H1 (cell line): Measurements from ENCODE around the gene PKD1L1. TPM values are rescaled to one million over a fixed set of nuclear protein-coding genes. Genes with fewer than 3 reads are reported as not detected.

ENCODE experiments used
- CTCF ChIA-PET: fragments of 300-600 bp; sonication (Branson Sonifier 250); formaldehyde crosslinking; loops from one replicate; lab custom pipeline; 2021; ENCODE audit not compliant: partially characterized antibody; lab: Charles Lee
- POLR2A ChIA-PET: fragments of 300-600 bp; sonication (Branson Sonifier 250); formaldehyde crosslinking; loops from one replicate; lab custom pipeline; 2021; ENCODE audit warnings: inconsistent platforms; ENCODE audit not compliant: partially characterized antibody; lab: Charles Lee
- DNase-seq, 2 experiments: peaks; one replicate each; pipeline versions ENCODE4 v3.0.0 to v3.0.0-alpha.2; 2010 to 2022; ENCODE audit warnings: low spot score in 2 of 2, low read depth in 1 of 2, mixed read lengths in 1 of 2
- FAIRE-seq: peaks from 2 replicates; lab custom pipeline; 2011; peaks lifted over from hg19 to GRCh38; lab: Jason Lieb, UNC
- H2AFZ ChIP-seq: 2 replicates; pipeline ENCODE4 v1.8.1; 2012; ENCODE audit warnings: low read length, inconsistent platforms
- H2AK5ac ChIP-seq: 2 replicates; pipeline ENCODE4 v1.6.1; 2013; ENCODE audit warnings: low read depth, low read length
- H2BK120ac ChIP-seq: replicated peaks from 2 replicates; pipeline ENCODE3; 2013; ENCODE audit warnings: low read depth, low read length, inconsistent platforms
- H2BK12ac ChIP-seq: 2 replicates; pipeline ENCODE4 v1.6.1; 2013; ENCODE audit warnings: low read depth, low read length
- H2BK15ac ChIP-seq: 2 replicates; pipeline ENCODE4 v1.6.1; 2013; ENCODE audit warnings: low read length
- H2BK20ac ChIP-seq: 2 replicates; pipeline ENCODE4 v1.6.1; 2013; ENCODE audit warnings: low read length
- H2BK5ac ChIP-seq: 2 replicates; pipeline ENCODE4 v1.6.1; 2013; ENCODE audit warnings: low read depth, low read length
- H3K14ac ChIP-seq: 2 replicates; pipeline ENCODE4 v1.6.1; 2013; ENCODE audit warnings: inconsistent platforms; ENCODE audit not compliant: insufficient read length
- H3K18ac ChIP-seq: 2 replicates; pipeline ENCODE4 v1.6.1; 2013; ENCODE audit warnings: low read length; ENCODE audit errors: extremely low read depth
- H3K23ac ChIP-seq: 2 replicates; pipeline ENCODE4 v1.6.1; 2013; ENCODE audit warnings: inconsistent platforms; ENCODE audit not compliant: insufficient read length
- H3K23me2 ChIP-seq: 2 replicates; pipeline ENCODE4 v1.6.1; 2013; ENCODE audit warnings: low read depth, low read length
- H3K27ac ChIP-seq: 2 replicates; pipeline ENCODE4 v1.6.1; 2011; ENCODE audit warnings: low read depth, low read length, inconsistent platforms
- H3K27me3 ChIP-seq, 4 experiments: replicated peaks in 1 of 4; 1 replicate in 1 of 4; 2 replicates in 3 of 4; pipeline versions ENCODE4 v1.6.1 to v1.8.1; 2011 to 2013; ENCODE audit warnings: low read length in 3 of 4, mild to moderate bottlenecking in 3 of 4, inconsistent platforms in 2 of 4, mixed read lengths in 2 of 4, moderate library complexity in 1 of 4; ENCODE audit not compliant: control insufficient read depth in 3 of 4, insufficient read depth in 3 of 4; ENCODE audit errors: extremely low read depth in 1 of 4
- H3K36me3 ChIP-seq, 4 experiments: 2 replicates each; pipeline versions ENCODE4 v1.6.1 to v1.8.1; 2011 to 2013; ENCODE audit warnings: mild to moderate bottlenecking in 4 of 4, low read length in 3 of 4, moderate library complexity in 2 of 4, control low read depth in 1 of 4, inconsistent platforms in 1 of 4; ENCODE audit not compliant: insufficient read depth in 4 of 4, control insufficient read depth in 2 of 4
- H3K4ac ChIP-seq: replicated peaks from 2 replicates; pipeline ENCODE3; 2013; ENCODE audit warnings: low read length, low read depth, mixed read lengths, inconsistent platforms; ENCODE audit not compliant: insufficient read length
- H3K4me1 ChIP-seq, 4 experiments: replicated peaks in 1 of 4; 1 replicate in 1 of 4; 2 replicates in 3 of 4; pipeline versions ENCODE4 v1.6.1 to v1.8.1; 2011 to 2013; ENCODE audit warnings: low read length in 3 of 4, inconsistent platforms in 2 of 4, mixed read lengths in 1 of 4; ENCODE audit not compliant: insufficient read depth in 4 of 4, control insufficient read depth in 3 of 4
- H3K4me2 ChIP-seq, 2 experiments: 2 replicates each; pipeline versions ENCODE4 v1.6.1 to v1.8.1; 2011 to 2013; ENCODE audit warnings: low read depth in 2 of 2, low read length in 2 of 2, control low read depth in 1 of 2, inconsistent platforms in 1 of 2, mild to moderate bottlenecking in 1 of 2; ENCODE audit not compliant: insufficient read depth in 1 of 2
- H3K4me3 ChIP-seq, 4 experiments: fragments of 200-600, 300-600 bp in 1 of 4; sonication (generic), shearing (Covaris generic), sonication (Bioruptor Twin) in 1 of 4; 2 replicates each; pipeline versions ENCODE4 v1.5.1 to v1.8.1; 2011 to 2016; ENCODE audit warnings: low read length in 4 of 4, low read depth in 3 of 4, control low read depth in 2 of 4, inconsistent platforms in 2 of 4, mild to moderate bottlenecking in 2 of 4, mixed read lengths in 1 of 4, moderate library complexity in 1 of 4; ENCODE audit not compliant: insufficient read depth in 2 of 4; ENCODE audit errors: extremely low read depth in 1 of 4
- H3K56ac ChIP-seq: replicated peaks from 2 replicates; pipeline ENCODE3; 2013; ENCODE audit warnings: low read depth, mild to moderate bottlenecking, mixed read lengths, low read length, inconsistent platforms; ENCODE audit not compliant: insufficient read length
- H3K79me1 ChIP-seq: 2 replicates; pipeline ENCODE4 v1.6.1; 2013; ENCODE audit warnings: low read depth, low read length, control low read depth
- H3K79me2 ChIP-seq, 2 experiments: 2 replicates each; pipeline versions ENCODE4 v1.6.1 to v1.8.1; 2012 to 2013; ENCODE audit warnings: low read length in 2 of 2, mild to moderate bottlenecking in 2 of 2, inconsistent platforms in 1 of 2; ENCODE audit not compliant: insufficient read depth in 2 of 2, control insufficient read depth in 1 of 2
- H3K9ac ChIP-seq, 4 experiments: replicated peaks in 1 of 4; 1 replicate in 1 of 4; 2 replicates in 3 of 4; pipeline versions ENCODE4 v1.6.1 to v1.8.1; 2011 to 2013; ENCODE audit warnings: low read depth in 3 of 4, low read length in 3 of 4, control low read depth in 2 of 4, mild to moderate bottlenecking in 2 of 4, moderate library complexity in 2 of 4, inconsistent platforms in 1 of 4; ENCODE audit errors: extremely low read depth in 1 of 4
- H3K9me3 ChIP-seq, 2 experiments: 2 replicates each; pipeline versions ENCODE4 v1.6.1 to v1.8.1; 2012 to 2013; ENCODE audit warnings: mild to moderate bottlenecking in 2 of 2, moderate library complexity in 2 of 2, control low read depth in 1 of 2, inconsistent platforms in 1 of 2, low read depth in 1 of 2, low read length in 1 of 2, mixed read lengths in 1 of 2; ENCODE audit not compliant: insufficient read depth in 2 of 2
- H4K20me1 ChIP-seq, 2 experiments: replicated peaks in 1 of 2; 2 replicates each; pipeline versions ENCODE3 to v1.8.1; 2011 to 2013; ENCODE audit warnings: inconsistent platforms in 2 of 2, low read length in 2 of 2, mild to moderate bottlenecking in 1 of 2; ENCODE audit not compliant: insufficient read depth in 2 of 2, control insufficient read depth in 1 of 2
- H4K5ac ChIP-seq: 2 replicates; pipeline ENCODE4 v1.6.1; 2013; ENCODE audit warnings: low read length, low read depth, mixed read lengths, inconsistent platforms; ENCODE audit not compliant: insufficient read length
- H4K8ac ChIP-seq: 2 replicates; pipeline ENCODE4 v1.8.0; 2013; ENCODE audit warnings: mild to moderate bottlenecking, moderate library complexity, low read length, inconsistent platforms; ENCODE audit not compliant: insufficient read depth; ENCODE audit errors: extremely low read depth
- H4K91ac ChIP-seq: replicated peaks from 2 replicates; pipeline ENCODE3; 2013; ENCODE audit warnings: low read length, mixed read lengths, inconsistent platforms; ENCODE audit not compliant: insufficient read length
- GTF2F1 ChIP-seq: IDR thresholded peaks from 2 replicates; pipeline ENCODE4 v1.6.1; 2012; ENCODE audit warnings: low read depth, low read length, improper control_type of control experiment, borderline replicate concordance
- NRF1 ChIP-seq: IDR thresholded peaks from 2 replicates; pipeline ENCODE4 v1.6.1; 2011; ENCODE audit warnings: mild to moderate bottlenecking, low read depth, low read length, improper control_type of control experiment
- SP4 ChIP-seq: IDR thresholded peaks from 2 replicates; pipeline ENCODE4 v1.6.1; 2012; ENCODE audit warnings: low read length, inconsistent platforms
- WGBS, 2 experiments: shearing (Covaris generic) in 1 of 2; methylation state at CpG; one replicate each; pipeline versions ENCODE4 v1.1.6 to v1.1.7; 2013 to 2015; ENCODE audit warnings: low lambda C conversion rate in 2 of 2, mixed read lengths in 2 of 2, inconsistent platforms in 1 of 2, low coverage in 1 of 2, missing lambda C conversion rate in 1 of 2; ENCODE audit not compliant: insufficient replicate concordance in 2 of 2, insufficient coverage in 1 of 2, insufficient read length in 1 of 2; ENCODE audit errors: extremely low coverage in 1 of 2, missing lambda C conversion rate in 1 of 2; 5-methylcytosine and 5-hydroxymethylcytosine counted together
- polyA plus RNA-seq, 7 experiments: library from polyadenylated mRNA; depleted of rRNA in 3 of 7; stranded (reverse) in 5 of 7; unstranded in 2 of 7; fragments of >200 nt in 5 of 7; fragments of 200-250 nt in 2 of 7; gene quantifications; 1 replicate in 5 of 7; 2 replicates in 1 of 7; 4 replicates in 1 of 7; pipeline versions ENCODE4 v1.2.1 to v1.2.3, GENCODE V29; 2011 to 2013; ENCODE audit warnings: missing spikeins in 2 of 7, mixed read lengths in 2 of 7
- total RNA-seq: library from RNA; stranded (reverse); fragmentation: NEBNext Ultra II Directional; extraction: Animal tissue kit (Norgen Biotek cat#: 25700); gene quantifications from 2 replicates; pipeline ENCODE4 v1.2.1, GENCODE V29; 2021
- TF ChIP-seq, protein P1 (sequence below): IDR thresholded peaks from 2 replicates; pipeline ENCODE4 v1.6.1; 2012; ENCODE audit warnings: inconsistent platforms

The PKD1L1 gene
- total and polyA plus RNA-seq, 2 of the 8 experiments (the other 6 are each of a cell fraction or from before 2014, with no cell fraction given), result 0.22 to 0.35 TPM

DNA sequence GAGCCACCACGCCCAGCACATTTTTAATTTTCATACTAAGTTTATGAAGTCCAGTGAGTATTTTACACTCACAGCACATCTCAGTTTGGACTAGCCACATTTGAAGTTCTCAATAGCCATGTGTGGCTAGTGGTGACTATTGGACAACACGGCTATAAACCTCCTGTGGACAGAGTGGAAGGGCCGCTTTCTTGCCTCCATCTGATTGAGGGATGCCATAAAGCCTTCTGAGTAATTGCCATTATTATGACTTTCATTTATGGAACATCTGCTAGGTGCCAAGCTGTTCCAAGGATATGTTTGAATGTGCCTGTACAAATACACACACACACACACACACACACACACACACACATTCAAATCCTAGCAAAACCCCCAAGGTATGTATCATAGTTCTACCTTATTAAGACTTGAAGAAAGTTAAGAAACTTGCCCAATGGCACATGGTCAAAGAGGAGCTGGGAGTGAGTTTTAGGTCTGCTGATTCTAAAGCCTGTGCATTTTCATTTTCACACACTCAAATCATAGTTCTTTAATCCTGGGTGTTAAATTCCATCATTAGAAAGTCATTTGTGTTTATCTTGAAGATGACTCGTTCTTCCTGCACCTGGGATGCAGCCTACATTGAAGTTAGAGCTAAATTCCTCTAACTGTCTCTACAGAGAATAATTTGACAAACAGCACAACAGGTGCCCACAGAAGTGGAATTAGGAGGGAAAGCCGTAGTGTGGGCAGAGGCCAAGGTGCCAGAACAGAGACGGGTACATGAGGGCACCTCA is 143.3 kb downstream of the PKD1L1 start:
- FAIRE-seq (no peak), DNase-seq (no peak)
- H3K27me3 ChIP-seq, result no peaks in the 10 kb centered on the region
- H4K5ac ChIP-seq, result no peak overlapping the region
- H3K4me3 ChIP-seq, result no peak overlapping the region
- H3K79me1 ChIP-seq, result no peaks in the 10 kb centered on the region
- H3K9ac ChIP-seq, result no peak overlapping the region
- H3K23ac ChIP-seq, result no peak overlapping the region
- H3K4me1 ChIP-seq, result no peaks in the 10 kb centered on the region
- TF ChIP-seq, protein P1, sequence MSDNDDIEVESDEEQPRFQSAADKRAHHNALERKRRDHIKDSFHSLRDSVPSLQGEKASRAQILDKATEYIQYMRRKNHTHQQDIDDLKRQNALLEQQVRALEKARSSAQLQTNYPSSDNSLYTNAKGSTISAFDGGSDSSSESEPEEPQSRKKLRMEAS, result no peak
- TF ChIP-seq NRF1, result no peak
- TF ChIP-seq GTF2F1, result no peak
- TF ChIP-seq SP4, result no peak
- no peak overlapping the region for H2BK5ac ChIP-seq
- CTCF ChIA-PET, result interaction anchor here (0.6 to 2.2 kb wide), 10 partner anchors 9 to 539 kb away, joined by 3 to 8 read pairs (median 4); no protein-coding TSS in a partner anchor
- H3K14ac ChIP-seq, result no peak overlapping the region
- H2BK120ac ChIP-seq, result no peak overlapping the region
- H2AFZ ChIP-seq, result no peak overlapping the region
- no peak overlapping the region for H3K27ac ChIP-seq
- H3K18ac ChIP-seq, result no peak overlapping the region
- H4K8ac ChIP-seq, result no peak overlapping the region
- H3K79me2 ChIP-seq, result no peaks in the 10 kb centered on the region
- H3K36me3 ChIP-seq, result no peaks in the 10 kb centered on the region
- H3K9me3 ChIP-seq, result no peaks in the 10 kb centered on the region
- H3K23me2 ChIP-seq, result no peaks in the 10 kb centered on the region
- no peak overlapping the region for H2BK15ac ChIP-seq
- no peak overlapping the region for H4K91ac ChIP-seq
- no peaks in the 10 kb centered on the region for H4K20me1 ChIP-seq
- POLR2A ChIA-PET, result no interaction called here
- no peak overlapping the region for H3K56ac ChIP-seq
- H3K4ac ChIP-seq, result no peak overlapping the region
- no peak overlapping the region for H2BK20ac ChIP-seq
- H2BK12ac ChIP-seq, result no peak overlapping the region
- 87% methylated on average over 6 of the region's 6 CpGs; no CpG with 5 or more reads in 1 of the 2 experiments for WGBS, 2 experiments
- H3K4me2 ChIP-seq, result no peak overlapping the region
- no peak overlapping the region for H2AK5ac ChIP-seq
